CD4-positive, alpha-beta T cell treated with Interleukin-15 for 1 hour (primary cell): ENCODE results near the gene GRXCR1.

Experiments used
- DNase-seq: peaks from one replicate; pipeline ENCODE4 v3.0.0-alpha.2; 2020

GRXCR1 gene

DNA sequence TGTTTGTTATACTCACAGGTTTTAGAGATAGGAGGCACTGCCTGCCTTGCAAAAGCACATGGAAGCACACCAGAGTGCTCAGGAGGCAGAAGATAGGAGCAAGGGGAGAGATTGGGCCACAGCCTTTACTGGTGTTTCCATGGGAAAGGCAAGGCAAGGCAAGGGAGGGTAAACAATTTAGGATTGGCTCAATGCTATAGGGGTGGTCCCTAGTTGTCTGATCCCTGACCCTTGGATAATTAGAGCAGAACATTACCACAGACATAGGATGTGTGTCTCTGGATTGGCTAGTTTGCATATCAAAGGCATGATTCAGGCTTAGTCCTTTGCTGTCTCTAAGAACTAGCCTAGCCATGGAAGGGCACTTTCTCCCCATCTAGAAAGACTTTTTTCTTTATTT lies 36.1 kb downstream of the GRXCR1 start:
- DNase-seq, result no peak

DNA sequence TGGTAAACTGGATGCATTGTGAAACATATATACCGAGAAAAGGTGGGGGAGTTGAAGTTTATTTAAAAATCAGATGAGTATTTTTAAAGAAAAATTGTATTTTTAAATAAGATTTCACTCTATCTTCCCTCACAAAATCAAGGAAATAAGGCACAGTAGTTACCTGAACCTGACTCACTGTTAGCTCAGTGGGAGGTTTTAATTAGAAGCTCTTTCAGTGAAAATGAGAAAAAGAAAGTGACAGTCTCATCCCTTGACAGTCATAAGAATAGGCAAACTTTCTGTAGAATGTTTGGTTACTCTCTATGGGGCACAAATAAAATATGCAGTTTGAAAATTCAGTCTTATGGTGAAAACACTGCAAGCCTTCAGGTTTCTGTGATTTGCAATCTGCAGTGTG lies 49.7 kb downstream of the GRXCR1 start:
- no peak for DNase-seq

DNA sequence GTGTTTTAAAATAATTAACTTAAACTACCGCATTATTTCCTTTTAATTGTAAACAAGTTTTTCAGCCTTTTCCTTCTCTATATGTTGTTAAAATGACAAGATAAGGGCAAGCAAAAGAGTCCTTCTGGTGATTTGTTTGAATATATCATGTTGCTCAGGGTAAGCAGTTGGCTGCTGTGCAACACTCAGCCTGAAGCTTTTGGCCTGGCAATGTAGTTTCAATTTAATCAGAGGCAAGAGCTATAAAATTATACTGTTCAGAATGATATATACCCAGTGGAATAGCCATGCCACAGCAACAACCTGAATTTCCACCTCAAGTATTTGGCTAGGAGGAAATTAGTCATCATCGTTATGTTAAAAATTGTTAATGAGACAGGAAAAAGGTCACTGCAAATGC lies 53.4 kb downstream of the GRXCR1 start:
- no peak for DNase-seq

DNA sequence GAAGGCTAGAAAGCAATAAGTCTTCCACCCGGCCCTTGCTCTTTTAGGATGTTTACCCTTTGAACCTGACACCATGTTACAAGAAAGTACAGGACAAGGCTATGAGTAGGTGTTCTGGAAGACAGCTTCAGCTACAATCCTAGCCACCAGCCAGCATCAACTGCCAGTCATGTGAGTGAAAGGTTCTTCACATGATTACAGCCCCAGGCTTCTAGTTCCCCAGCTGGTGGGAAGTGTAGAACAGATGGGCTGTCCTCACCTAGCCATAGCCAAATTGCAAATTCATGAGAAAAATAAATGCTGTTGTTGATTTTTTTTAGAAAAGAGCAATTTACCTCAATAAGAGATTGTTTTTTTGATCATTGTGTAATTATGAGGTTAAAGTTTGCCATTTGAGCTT lies 60.8 kb downstream of the GRXCR1 start:
- DNase-seq, result no peak

DNA sequence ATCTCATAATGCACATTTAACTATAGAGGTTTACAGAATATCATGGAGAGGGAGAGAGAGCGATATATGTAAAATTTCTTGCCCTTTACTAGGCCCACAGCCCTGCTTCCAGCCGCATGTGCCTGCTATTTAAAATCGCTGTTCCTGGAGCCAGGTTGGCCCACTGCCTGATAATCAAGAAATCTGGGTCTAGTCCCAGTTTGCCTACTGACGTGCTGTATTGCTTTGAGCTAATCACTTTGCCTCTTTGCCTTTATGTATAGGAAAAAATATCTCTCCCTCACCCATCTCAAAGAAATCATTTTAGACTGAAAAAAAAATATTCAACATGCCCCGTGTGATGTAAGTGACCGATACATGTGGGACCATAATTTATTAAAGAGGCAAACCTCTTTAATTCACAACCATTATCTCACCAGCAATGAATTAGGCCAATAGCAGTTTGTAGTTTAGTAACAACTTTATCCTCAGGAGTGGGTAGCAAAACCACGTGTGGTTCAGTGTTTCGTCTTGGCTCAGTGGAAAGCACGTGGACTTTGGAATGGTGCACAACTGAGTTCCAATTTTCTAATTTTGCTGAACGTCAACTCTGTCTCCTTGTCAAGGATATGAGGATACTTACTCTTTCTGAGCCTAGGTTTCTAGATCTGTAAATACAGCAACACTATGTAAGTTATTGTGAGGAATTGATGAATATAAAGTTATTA lies 62.6 kb downstream of the GRXCR1 start:
- DNase-seq, result no peak

DNA sequence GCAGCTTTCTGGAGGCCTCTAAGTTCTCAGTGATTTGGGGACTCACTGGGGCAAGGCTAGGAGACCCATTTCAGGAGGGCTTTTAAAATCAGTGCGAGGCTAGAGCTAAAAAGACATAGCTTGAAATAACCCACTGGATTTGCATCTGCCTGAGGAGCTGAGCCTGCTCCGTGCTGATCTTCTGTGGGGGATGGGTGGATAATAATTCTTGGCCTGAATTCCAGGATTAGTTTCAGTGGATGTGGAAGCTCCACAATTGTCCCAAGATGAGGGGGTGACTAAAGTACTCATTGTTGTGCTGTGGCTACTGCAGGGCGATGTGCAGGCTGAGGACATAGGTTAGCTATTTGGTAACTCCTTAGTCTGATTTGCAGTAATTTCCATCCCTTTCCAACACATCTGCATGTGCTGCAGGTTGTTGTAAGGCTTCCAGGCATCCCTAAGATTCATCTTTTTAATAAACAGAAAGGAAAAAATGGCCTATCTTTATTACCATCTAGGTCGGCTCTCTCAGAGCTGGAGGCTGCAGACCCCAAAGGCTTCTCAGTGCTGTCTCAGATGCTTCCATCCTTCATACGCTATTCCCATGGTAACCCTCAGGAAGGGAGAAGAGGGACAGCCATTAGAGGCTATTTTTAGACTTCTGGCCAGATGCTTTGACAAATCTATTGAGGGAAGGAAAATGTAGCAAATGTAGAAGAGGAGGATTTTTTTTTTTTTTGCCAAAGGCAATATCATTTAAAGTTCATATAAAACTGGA lies 63.4 kb downstream of the GRXCR1 start:
- DNase-seq, result no peak

DNA sequence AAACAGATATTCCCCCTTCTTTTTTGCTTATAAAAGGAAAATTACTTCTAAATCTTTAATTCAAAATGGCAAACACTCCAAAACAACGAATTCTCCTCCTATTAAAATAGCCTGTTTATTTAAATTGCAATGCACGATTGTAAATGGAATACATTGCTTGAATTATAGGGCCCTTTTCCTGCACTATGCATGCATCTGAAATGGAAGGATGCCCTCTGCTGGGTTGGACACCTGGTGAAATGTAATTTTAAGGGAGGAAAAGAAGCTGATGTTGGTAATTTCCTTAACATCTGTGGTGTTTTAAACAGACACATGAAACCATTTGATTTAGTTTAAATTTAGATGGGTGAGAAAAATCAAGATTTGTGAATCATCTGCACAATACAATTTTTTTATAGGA lies 72.8 kb downstream of the GRXCR1 start:
- DNase-seq, result no peak

DNA sequence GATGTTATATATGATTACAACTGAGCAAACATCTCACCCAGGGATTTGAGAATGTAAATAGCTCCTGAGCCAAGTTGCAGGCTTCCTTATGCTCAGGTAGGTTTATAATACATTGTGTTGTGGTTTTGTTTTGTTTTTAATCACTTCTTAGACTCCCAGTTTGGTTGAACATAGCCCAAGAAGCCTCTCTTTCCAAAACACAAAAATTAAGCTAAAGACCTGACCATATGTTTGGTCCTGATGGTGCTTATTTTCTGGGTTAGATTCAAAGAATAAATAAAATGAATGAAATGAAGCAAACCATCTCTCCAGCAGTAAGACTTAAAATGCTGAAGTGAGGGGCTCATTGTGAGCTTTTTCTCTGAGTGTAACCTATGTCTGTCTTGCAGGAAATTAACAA lies 93.5 kb downstream of the GRXCR1 start:
- no peak for DNase-seq

DNA sequence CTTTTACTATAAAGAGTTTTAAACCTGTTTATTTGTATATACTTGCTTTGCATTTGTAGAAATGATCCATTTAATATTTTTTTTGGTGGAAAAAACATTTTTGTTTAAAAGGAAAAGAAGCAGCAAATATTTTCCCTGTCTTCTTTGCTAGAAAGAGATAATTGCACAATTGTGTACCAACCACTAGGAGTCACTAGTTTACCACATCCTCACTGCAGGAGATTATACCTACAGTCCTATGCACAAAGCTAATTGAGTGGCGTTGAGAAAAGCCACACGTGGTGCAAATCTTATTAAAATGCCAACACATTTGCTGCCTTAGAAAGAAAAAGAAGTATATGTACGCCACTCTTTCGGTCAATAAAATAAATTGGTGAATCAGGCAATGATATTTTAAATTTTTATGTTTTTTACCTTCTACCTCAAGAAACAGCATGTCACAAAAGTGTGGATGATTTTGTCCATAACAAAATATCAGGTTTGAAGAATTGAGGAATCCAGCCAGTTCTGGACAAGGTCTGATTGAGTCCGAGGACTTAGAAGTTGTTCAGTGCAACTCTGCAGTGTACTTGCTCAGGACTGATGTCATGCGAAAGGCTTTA lies 102.9 kb downstream of the GRXCR1 start:
- DNase-seq, result no peak

DNA sequence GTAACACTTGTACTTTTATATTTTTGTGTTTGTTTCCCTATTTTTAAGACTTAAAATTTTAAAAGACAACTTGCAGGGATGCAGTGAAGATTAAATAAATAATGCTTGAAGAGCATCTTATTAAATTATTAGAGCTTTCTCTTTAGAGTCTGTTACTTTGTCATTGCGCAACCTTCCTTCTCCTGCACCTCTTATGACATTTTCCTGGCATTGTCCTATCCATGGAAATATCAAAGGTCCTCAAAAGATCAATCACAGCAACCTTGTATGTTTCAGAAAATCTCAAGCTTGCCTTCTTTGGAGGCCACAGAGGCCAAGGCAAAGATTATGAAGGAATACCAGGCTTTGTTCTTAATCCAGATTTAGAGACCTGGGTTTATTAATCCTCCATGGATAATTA lies 116.3 kb downstream of the GRXCR1 start:
- DNase-seq, result no peak

DNA sequence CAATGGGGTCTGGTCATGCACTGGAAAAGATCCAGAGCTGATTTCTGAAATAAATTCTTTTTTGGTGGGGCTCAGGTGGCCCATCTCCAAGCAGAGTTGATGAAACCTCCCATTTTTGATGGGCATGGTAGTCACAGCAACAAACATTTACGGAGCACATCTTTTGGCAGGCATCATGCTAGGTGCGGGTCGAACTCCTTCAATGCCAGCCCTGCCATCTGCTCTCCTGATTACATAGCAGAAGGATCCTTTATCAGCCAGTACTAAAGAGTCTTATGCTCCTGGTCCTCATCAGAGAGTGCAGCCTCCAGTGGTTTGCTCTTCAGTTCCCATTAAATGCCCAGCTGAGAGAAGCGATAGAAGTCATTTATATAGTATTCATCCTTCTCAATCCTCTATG lies 121.7 kb downstream of the GRXCR1 start:
- DNase-seq, result no peak

DNA sequence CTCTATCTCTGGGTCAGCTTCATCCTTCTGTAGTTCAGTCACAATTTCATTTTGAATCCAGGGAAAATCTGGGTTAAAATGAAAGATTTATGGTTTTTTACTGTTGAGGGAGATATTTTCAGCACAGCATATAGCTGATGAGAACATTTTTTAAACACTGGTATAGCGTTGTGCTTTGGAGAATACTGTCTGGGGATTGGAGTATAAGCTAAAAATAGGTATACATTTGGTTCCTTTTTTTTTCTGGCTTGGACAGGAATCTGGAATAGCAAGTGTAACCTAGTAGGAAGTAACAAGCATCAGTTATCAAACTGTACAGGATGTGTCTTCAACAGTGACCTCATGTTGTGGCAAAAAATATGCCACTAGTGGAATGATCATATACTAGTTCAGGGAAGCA lies 149.1 kb downstream of the GRXCR1 start:
- DNase-seq, result no peak

DNA sequence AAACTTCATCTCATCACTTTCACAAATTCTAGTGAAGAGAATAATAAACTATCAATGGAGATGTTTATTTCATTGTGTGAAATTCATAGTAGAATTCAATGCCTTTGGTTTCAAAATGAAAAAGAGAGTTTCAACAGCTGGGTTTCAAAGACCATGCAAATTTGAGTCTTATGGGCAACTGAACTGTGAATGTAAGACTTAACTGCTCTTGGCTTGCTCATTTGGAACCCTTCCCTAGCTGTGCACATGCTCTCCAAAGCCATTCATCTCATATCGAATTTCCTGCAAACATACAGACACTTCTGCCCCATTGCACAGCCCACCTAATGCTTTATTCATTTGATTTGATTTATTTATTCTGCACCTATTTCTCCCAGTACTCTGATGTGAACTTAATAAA lies 154.5 kb downstream of the GRXCR1 start:
- DNase-seq, result no peak

DNA sequence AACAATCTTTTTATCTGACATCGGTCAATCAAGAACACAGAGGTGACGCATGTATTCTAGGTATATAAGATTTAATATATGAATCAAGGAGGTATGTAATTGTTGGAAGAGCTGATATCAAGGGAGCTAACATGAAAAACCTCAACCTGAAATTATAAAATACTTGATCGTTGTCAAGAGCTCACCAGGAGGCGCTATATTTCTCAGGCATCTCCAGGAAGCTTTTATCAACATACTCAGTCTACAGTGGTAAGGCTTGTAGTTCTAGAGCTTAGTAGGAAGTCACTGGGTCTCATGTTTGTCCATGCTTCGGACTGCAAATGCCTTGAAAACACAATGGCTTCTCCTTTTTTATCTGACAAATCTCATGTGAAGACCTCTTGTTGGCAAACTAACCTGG lies 156.1 kb downstream of the GRXCR1 start:
- DNase-seq, result no peak

DNA sequence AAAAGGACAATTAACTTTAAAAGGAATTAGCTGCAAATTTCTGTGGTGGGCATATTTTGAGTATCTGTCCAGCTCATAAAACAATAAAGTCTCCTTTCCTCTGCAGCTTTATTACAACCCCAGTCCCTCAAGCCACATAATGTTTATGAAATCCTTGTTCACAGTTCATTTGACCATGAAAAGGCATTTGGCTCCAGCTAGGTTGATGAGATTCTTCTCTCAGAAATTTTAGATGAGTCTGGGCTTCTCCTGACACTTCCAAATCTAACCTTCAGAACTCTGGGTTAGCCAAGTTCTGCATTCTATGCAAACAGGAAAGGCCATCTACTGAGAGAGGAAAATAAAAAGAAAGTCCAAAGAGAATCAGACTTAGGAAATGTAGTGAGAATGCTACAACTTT lies 156.8 kb downstream of the GRXCR1 start:
- no peak for DNase-seq

DNA sequence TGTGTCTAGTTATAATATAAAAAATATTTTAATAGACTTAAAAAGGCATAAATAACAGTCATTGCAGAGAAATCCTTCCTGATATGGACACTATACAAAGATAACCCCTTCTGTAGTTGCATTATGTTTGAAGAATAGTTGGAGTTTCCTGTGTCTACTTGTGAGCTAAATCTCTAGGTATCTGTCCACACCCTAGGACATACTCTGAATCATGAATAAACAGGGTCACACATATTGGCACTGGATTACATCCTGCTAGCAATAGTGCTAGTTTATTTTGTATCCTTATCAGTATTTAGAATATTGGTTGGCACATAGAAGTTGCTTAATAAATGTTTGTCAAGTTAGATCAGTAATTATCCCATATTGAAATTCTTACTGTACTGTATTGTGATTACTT lies 173.9 kb downstream of the GRXCR1 start:
- DNase-seq, result no peak

DNA sequence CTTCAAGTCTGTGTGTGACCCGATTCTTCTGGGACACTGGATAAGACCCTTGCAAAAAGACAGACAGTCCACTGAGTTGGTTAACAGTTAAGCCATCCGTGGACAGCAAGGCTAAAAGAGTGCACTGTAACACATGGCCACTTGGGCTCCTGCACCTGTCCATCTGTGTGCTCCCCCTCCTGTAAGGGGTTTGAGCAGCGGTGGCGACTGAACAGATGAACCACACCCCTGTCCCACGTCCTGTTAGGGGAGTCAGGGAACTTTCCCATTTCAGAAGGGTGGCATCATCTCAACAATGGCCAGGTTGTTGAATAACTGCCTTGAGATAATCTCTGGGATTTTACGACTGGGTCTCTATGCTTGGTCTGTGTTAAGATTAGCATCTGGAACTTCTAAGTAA lies 178.6 kb downstream of the GRXCR1 start:
- DNase-seq, result no peak
